Fibroblast of the aortic adventitia (primary cell): ENCODE results near the gene LMOD2. TPM values are rescaled to one million over a fixed set of nuclear protein-coding genes. Genes with fewer than 3 reads are reported as not detected.

Experiments used
- DNase-seq: peaks from one replicate; pipeline ENCODE4 v3.0.0-alpha.2; 2010; ENCODE audit warnings: low read depth
- H3K4me3 ChIP-seq: 2 replicates; pipeline ENCODE4 v1.5.1; 2011; ENCODE audit warnings: low read depth, mild to moderate bottlenecking, control low read depth, low read length, moderate library complexity
- CTCF ChIP-seq: IDR thresholded peaks from 2 replicates; pipeline ENCODE4 v1.5.1; 2011; ENCODE audit warnings: mild to moderate bottlenecking, low read length, control low read depth, inconsistent platforms; ENCODE audit not compliant: insufficient read depth
- total RNA-seq: library from RNA; depleted of rRNA; stranded (reverse); fragments of >200 nt; gene quantifications from 2 replicates; pipeline ENCODE4 v1.2.3, GENCODE V29; 2012; ENCODE audit warnings: low replicate concordance

The LMOD2 gene
- total RNA-seq, 1 donor, result not detected

GRCh38 chr7:123637878-123638277, 17.8 kb upstream of the LMOD2 start:
- no peak overlapping the region for H3K4me3 ChIP-seq
- DNase-seq, result no peak
- no peak for TF ChIP-seq CTCF

- TF ChIP-seq CTCF, result no peak
- no peak for DNase-seq
- no peak overlapping the region for H3K4me3 ChIP-seq
Observed at GRCh38 chr7:123639631-123640030, 16.0 kb upstream of the LMOD2 start.

DNA sequence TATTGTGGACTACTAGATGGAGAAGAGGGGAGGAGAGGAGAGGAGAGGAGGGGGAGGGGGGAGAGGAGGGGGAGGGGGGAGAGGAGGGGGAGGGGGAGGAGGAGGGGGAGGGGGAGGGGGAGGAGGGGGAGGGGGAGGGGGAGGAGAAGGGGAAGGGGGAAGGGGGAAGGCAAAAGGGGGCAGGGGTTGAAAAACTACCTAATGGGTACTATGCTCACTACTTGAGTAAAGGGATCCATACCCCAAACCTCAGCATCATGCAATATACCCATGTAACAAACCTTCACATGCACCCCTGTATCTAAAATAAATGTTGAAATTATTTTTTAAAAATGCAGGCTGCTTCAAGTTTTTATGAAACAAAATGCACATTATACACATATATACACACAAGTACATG, 15.1 kb upstream of the LMOD2 start:
- DNase-seq, result no peak
- no peak overlapping the region for H3K4me3 ChIP-seq
- TF ChIP-seq CTCF, result no peak

- no peak overlapping the region for H3K4me3 ChIP-seq
- DNase-seq, result no peak
- TF ChIP-seq CTCF, result no peak
Observed at GRCh38 chr7:123641901-123642300, 13.8 kb upstream of the LMOD2 start.

DNA sequence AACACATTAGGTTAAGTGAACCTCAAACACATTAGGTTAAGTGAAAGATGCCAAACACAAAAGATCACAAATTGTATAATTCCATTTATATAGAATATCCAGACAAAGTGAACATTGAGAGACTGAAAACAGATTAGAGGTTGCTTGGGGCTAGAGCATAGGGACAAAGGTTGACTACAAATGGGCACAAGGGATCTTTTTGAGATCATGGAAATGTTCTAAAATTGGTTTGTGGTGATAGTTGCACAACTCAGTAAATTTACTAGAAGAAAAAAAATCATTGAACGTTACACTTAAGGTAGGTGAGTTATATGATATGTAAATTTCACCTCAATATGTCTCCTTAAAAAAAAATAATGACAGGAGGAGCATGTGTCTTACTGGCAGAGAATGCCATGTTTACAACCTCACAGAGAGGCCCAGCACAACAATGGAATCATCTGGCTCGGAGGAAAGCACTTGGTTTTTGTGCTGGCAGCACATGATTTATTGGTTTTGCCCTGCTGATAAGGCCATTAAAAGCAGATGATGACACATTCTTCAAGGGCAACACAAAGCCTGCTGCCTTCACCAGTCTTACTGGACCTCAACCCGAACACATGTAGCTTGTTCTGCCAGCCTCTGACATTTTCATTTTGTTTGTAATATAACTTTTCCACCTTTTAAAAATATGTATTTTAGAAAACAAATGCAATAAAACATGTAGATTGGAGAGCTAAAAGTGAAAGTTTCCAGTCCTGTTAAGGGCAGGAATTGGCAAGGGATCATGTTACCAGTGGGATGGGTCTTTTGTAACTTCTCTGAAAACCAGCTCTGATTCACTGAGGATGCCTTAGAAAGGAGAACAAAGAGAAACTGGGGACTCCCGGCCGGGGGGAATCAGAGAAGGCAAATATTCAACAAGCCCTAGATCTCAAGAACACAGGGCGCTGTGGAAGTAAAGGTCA, 11.9 kb upstream of the LMOD2 start:
- peak overlapping the region; percentile 49 for H3K4me3 ChIP-seq
- DNase-seq, result peak; percentile 87
- TF ChIP-seq CTCF, result no peak

- no peak overlapping the region for H3K4me3 ChIP-seq
- no peak for TF ChIP-seq CTCF
- DNase-seq, result peak; percentile 25
Observed at GRCh38 chr7:123645516-123645915, 10.2 kb upstream of the LMOD2 start.
